HAP-1 (cell line): ENCODE measurements around the gene PSMA7.
A peak's percentile ranks its signal among the peaks of the same experiment; 100 is the strongest.

ENCODE experiments used
- DNase-seq, 2 experiments: peaks; one replicate each; pipeline ENCODE4 v3.0.0-alpha.2; 2016 to 2020; ENCODE audit warnings: low spot score in 2 of 2
- H3K27me3 ChIP-seq: fragments of 250-450 bp; sonication (Bioruptor Pico); 2 replicates; pipeline ENCODE4 v1.5.1; 2020; ENCODE audit warnings: low read depth, mild to moderate bottlenecking, moderate library complexity
- H3K36me3 ChIP-seq: fragments of 250-450 bp; sonication (Bioruptor Pico); replicated peaks from 2 replicates; pipeline ENCODE4 v1.5.1; 2020; ENCODE audit warnings: mild to moderate bottlenecking
- H3K4me1 ChIP-seq: fragments of 250-450 bp; sonication (Bioruptor Pico); 2 replicates; pipeline ENCODE4 v1.5.1; 2020; ENCODE audit warnings: mild to moderate bottlenecking
- H3K4me3 ChIP-seq: fragments of 250-450 bp; sonication (Bioruptor Pico); 2 replicates; pipeline ENCODE4 v1.5.1; 2020; ENCODE audit warnings: mild to moderate bottlenecking, moderate library complexity
- H3K9me3 ChIP-seq: fragments of 250-450 bp; sonication (Bioruptor Pico); 2 replicates; pipeline ENCODE4 v1.5.1; 2020; ENCODE audit warnings: mild to moderate bottlenecking, moderate library complexity
- in situ Hi-C: fragments of 300-500 bp; cut with MboI; formaldehyde crosslinking; loops from 3 replicates; pipeline ENCODE4 v1.14.3; 2020; ENCODE audit warnings: low sequenced_read_pairs, inconsistent platforms, mixed read lengths

Gene PSMA7

GRCh38 chr20:62142252-62143080, 728 bp downstream of the PSMA7 start:
- H3K27me3 ChIP-seq, result no peaks in the 10 kb centered on the region
- in situ Hi-C loops, result no loop called here
- H3K36me3 ChIP-seq, result peaks cover 43% of the 10 kb centered on the region
- no peaks in the 10 kb centered on the region for H3K9me3 ChIP-seq
- no peak for DNase-seq
- peaks cover 15% of the 10 kb centered on the region for H3K4me1 ChIP-seq
- peak overlapping the region; percentile 72 for H3K4me3 ChIP-seq

GRCh38 chr20:62141397-62142251, 1.6 kb downstream of the PSMA7 start:
- peaks cover 15% of the 10 kb centered on the region for H3K4me1 ChIP-seq
- no peaks in the 10 kb centered on the region for H3K9me3 ChIP-seq
- H3K36me3 ChIP-seq, result peaks cover 52% of the 10 kb centered on the region
- H3K4me3 ChIP-seq, result peak overlapping the region; percentile 72
- in situ Hi-C loops, result no loop called here
- no peaks in the 10 kb centered on the region for H3K27me3 ChIP-seq
- DNase-seq, result peak; percentile 35 to 53

GRCh38 chr20:62141043-62141396, 2.2 kb downstream of the PSMA7 start:
- no peak for DNase-seq
- Histone ChIP-seq H3K9me3 (no peaks in the 10 kb centered on the region), H3K36me3 (peaks cover 58% of the 10 kb centered on the region), H3K4me3 (no peak overlapping the region), H3K4me1 (peaks cover 15% of the 10 kb centered on the region), H3K27me3 (no peaks in the 10 kb centered on the region)
- in situ Hi-C loops, result no loop called here

- in situ Hi-C loops, result no loop called here
- Histone ChIP-seq H3K36me3 (peaks cover 72% of the 10 kb centered on the region), H3K27me3 (no peaks in the 10 kb centered on the region), H3K4me3 (no peak overlapping the region), H3K9me3 (no peaks in the 10 kb centered on the region), H3K4me1 (peaks cover 9% of the 10 kb centered on the region)
- no peak for DNase-seq
Observed at GRCh38 chr20:62139636-62140035, 3.6 kb downstream of the PSMA7 start.

- peaks cover 8% of the 10 kb centered on the region for H3K4me1 ChIP-seq
- no peaks in the 10 kb centered on the region for H3K9me3 ChIP-seq
- in situ Hi-C loops, result no loop called here
- no peaks in the 10 kb centered on the region for H3K27me3 ChIP-seq
- peaks cover 76% of the 10 kb centered on the region for H3K36me3 ChIP-seq
- H3K4me3 ChIP-seq, result no peak overlapping the region
- no peak for DNase-seq
Observed at GRCh38 chr20:62138912-62139311, 4.3 kb downstream of the PSMA7 start.

GRCh38 chr20:62138204-62138543, 5.0 kb downstream of the PSMA7 start:
- Histone ChIP-seq H3K4me1 (peaks cover 8% of the 10 kb centered on the region), H3K4me3 (no peak overlapping the region), H3K36me3 (peaks cover 83% of the 10 kb centered on the region), H3K27me3 (no peaks in the 10 kb centered on the region), H3K9me3 (no peaks in the 10 kb centered on the region)
- in situ Hi-C loops, result no loop called here
- no peak for DNase-seq

- H3K4me1 ChIP-seq, result peaks cover 8% of the 10 kb centered on the region
- no peaks in the 10 kb centered on the region for H3K27me3 ChIP-seq
- H3K36me3 ChIP-seq, result peaks cover 88% of the 10 kb centered on the region
- no peak for DNase-seq
- H3K9me3 ChIP-seq, result no peaks in the 10 kb centered on the region
- in situ Hi-C loops, result no loop called here
- H3K4me3 ChIP-seq, result no peak overlapping the region
Observed at GRCh38 chr20:62137478-62138203, 5.6 kb downstream of the PSMA7 start.

- H3K9me3 ChIP-seq, result no peaks in the 10 kb centered on the region
- H3K36me3 ChIP-seq, result peaks cover 94% of the 10 kb centered on the region
- no peak for DNase-seq
- in situ Hi-C loops, result no loop called here
- peaks cover 8% of the 10 kb centered on the region for H3K4me1 ChIP-seq
- H3K27me3 ChIP-seq, result no peaks in the 10 kb centered on the region
- no peak overlapping the region for H3K4me3 ChIP-seq
Observed at GRCh38 chr20:62137092-62137384, 6.2 kb downstream of the PSMA7 start.

GRCh38 chr20:62136283-62137091, 6.7 kb downstream of the PSMA7 start:
- in situ Hi-C loops, result no loop called here
- peak in 1 of 2 experiments; percentile 69 for DNase-seq
- H3K36me3 ChIP-seq, result peaks cover 96% of the 10 kb centered on the region

GRCh38 chr20:62135573-62136266, 7.5 kb downstream of the PSMA7 start:
- Histone ChIP-seq H3K36me3 (peaks cover 96% of the 10 kb centered on the region), H3K9me3 (no peaks in the 10 kb centered on the region), H3K27me3 (no peaks in the 10 kb centered on the region), H3K4me3 (no peak overlapping the region), H3K4me1 (no peaks in the 10 kb centered on the region)
- no peak for DNase-seq
- in situ Hi-C loops, result no loop called here

More at GRCh38 chr20:62136283-62137091, 6.7 kb downstream of the PSMA7 start:
- Histone ChIP-seq H3K4me1 (peaks cover 4% of the 10 kb centered on the region), H3K27me3 (no peaks in the 10 kb centered on the region), H3K4me3 (no peak overlapping the region), H3K9me3 (no peaks in the 10 kb centered on the region)

GRCh38 chr20:62134735-62135231, 8.4 kb downstream of the PSMA7 start:
- in situ Hi-C loops, result no loop called here
- Histone ChIP-seq H3K4me1 (no peaks in the 10 kb centered on the region), H3K36me3 (peaks cover 96% of the 10 kb centered on the region)

GRCh38 chr20:62133864-62134263, 9.3 kb downstream of the PSMA7 start:
- H3K36me3 ChIP-seq, result peaks cover 96% of the 10 kb centered on the region
- H3K4me3 ChIP-seq, result no peak overlapping the region
- H3K27me3 ChIP-seq, result no peaks in the 10 kb centered on the region
- in situ Hi-C loops, result no loop called here
- no peak for DNase-seq
- no peaks in the 10 kb centered on the region for H3K4me1 ChIP-seq
- H3K9me3 ChIP-seq, result no peaks in the 10 kb centered on the region

More at GRCh38 chr20:62134735-62135231, 8.4 kb downstream of the PSMA7 start:
- Histone ChIP-seq H3K9me3 (no peaks in the 10 kb centered on the region), H3K4me3 (no peak overlapping the region), H3K27me3 (no peaks in the 10 kb centered on the region)
- no peak for DNase-seq
